Mononuclear cell (primary cell): ENCODE data around the gene UBN2. TPM values are rescaled to one million over a fixed set of nuclear protein-coding genes. Genes with fewer than 3 reads are reported as not detected.
"Not testable (repeated sequence)": the region's sequence is repeated elsewhere in the genome, so short reads cannot be mapped to it uniquely, and the experiment has no call there.

ENCODE experiments used
- H3K27me3 ChIP-seq: 2 replicates; pipeline ENCODE4 v1.6.0; 2011; ENCODE audit warnings: low read length, control low read depth; ENCODE audit not compliant: insufficient read depth
- H3K4me1 ChIP-seq: 2 replicates; pipeline ENCODE4 v1.5.1; 2011; ENCODE audit warnings: mild to moderate bottlenecking, low read length, control low read depth; ENCODE audit not compliant: insufficient read depth
- H3K4me3 ChIP-seq: 2 replicates; pipeline ENCODE4 v1.5.1; 2011; ENCODE audit warnings: mild to moderate bottlenecking, low read length, moderate library complexity
- H3K9me3 ChIP-seq: 2 replicates; pipeline ENCODE4 v1.5.1; 2011; ENCODE audit warnings: low read depth, mild to moderate bottlenecking, control low read depth, low read length
- total RNA-seq: library from RNA; depleted of rRNA; stranded (reverse); fragments of >200 nt; gene quantifications from one replicate; pipeline ENCODE4 v1.2.3, GENCODE V29; 2012

The UBN2 gene
- total RNA-seq, 1 donor: 6.0 TPM

DNA sequence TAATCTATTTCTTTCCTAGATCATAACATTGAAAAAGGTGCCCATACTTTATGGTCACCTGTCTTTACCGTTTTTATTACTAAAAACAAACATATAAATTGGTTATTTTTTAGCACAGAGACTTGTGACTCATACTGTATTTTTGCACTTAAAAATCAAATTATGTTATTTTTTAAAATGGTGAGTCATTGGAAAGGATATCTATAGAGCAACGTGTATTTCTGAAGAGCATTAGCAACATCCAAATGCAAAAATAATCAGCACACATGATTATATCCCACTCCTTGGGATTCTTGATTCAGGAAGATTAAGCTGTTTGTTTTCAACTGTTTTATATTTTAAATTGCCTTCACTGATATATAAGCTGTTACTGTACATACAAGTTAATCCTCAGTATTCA lies 69.4 kb downstream of the UBN2 start:
- Histone ChIP-seq H3K4me1 (no peaks in the 10 kb centered on the region), H3K27me3 (no peaks in the 10 kb centered on the region), H3K4me3 (no peak overlapping the region), H3K9me3 (no peaks in the 10 kb centered on the region)

DNA sequence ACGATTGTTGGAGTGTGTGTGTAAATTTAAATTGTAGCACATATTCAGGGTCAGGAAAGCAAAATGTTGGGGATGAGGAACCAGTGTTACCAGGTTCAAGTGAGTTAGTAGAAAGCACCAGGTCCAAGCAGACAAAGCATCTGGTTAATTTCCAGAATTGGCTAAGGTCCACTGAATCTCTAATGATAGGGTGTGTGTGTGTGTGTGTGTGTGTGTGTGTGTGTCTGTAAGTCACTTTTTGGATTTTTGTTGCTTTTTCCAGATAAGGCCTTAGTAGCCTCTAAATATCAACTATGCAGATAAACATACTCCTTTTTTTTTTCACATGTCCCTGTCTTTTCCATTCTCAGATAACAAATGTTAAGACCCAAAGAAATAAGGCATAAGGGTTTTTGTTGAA lies 73.5 kb downstream of the UBN2 start:
- Histone ChIP-seq H3K4me3 (no peak overlapping the region), H3K4me1 (no peaks in the 10 kb centered on the region), H3K9me3 (no peaks in the 10 kb centered on the region), H3K27me3 (no peaks in the 10 kb centered on the region)

GRCh38 chr7:139317939-139318505 lies 87.0 kb downstream of the UBN2 start:
- no peaks in the 10 kb centered on the region for H3K27me3 ChIP-seq
- H3K4me3 ChIP-seq: no peak overlapping the region
- H3K4me1 ChIP-seq: no peaks in the 10 kb centered on the region
- no peaks in the 10 kb centered on the region for H3K9me3 ChIP-seq

DNA sequence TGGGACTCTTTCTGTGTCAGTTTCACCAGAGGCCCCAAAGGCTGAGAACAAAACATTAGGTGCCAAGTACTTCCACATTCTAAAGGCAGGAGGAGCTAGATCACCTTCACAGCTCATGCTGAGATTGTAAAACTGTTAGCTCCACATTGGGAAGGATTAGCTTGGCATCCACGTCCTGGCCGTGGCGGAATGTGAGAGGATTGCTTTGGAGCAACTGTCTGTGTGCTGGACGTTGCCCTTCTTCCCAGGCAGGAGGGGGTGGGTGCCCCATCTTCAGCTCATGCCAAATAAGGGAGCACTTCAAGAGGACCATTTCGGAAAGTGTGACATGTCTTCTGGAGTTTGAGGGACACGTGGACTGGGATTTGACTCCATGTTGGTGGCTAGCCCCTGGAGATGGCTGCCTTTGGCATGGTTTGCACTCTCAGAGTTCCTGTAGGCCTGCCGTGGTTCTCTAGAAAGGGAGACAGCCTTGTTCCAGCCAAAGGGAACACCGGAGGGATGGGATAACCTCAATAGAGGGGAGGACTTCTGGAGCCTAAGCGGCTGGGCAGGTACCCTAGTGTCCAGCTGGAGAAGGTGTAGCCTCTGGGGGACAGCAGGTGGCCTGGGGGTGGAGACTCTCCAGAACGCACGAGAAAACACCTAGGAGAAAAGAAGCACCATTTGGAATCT lies 90.2 kb downstream of the UBN2 start:
- Histone ChIP-seq H3K4me3 (no peak overlapping the region), H3K4me1 (no peaks in the 10 kb centered on the region)

GRCh38 chr7:139324709-139325108 lies 93.7 kb downstream of the UBN2 start:
- H3K4me1 ChIP-seq, H3K9me3 ChIP-seq, H3K4me3 ChIP-seq, H3K27me3 ChIP-seq: not testable (repeated sequence)

More for the DNA sequence above, 90.2 kb downstream of the UBN2 start:
- Histone ChIP-seq H3K9me3 (no peaks in the 10 kb centered on the region), H3K27me3 (no peaks in the 10 kb centered on the region)

- Histone ChIP-seq H3K4me1 (no peaks in the 10 kb centered on the region), H3K4me3 (no peak overlapping the region), H3K27me3 (no peaks in the 10 kb centered on the region), H3K9me3 (no peaks in the 10 kb centered on the region)
Observed at GRCh38 chr7:139328375-139328774, 97.3 kb downstream of the UBN2 start.

GRCh38 chr7:139329119-139329518 lies 98.1 kb downstream of the UBN2 start:
- no peaks in the 10 kb centered on the region for H3K4me1 ChIP-seq
- H3K4me3 ChIP-seq: no peak overlapping the region
- no peaks in the 10 kb centered on the region for H3K9me3 ChIP-seq
- no peaks in the 10 kb centered on the region for H3K27me3 ChIP-seq

GRCh38 chr7:139330333-139331030 lies 99.4 kb downstream of the UBN2 start:
- Histone ChIP-seq H3K4me1 (no peaks in the 10 kb centered on the region), H3K4me3 (no peak overlapping the region), H3K27me3 (no peaks in the 10 kb centered on the region), H3K9me3 (no peaks in the 10 kb centered on the region)

DNA sequence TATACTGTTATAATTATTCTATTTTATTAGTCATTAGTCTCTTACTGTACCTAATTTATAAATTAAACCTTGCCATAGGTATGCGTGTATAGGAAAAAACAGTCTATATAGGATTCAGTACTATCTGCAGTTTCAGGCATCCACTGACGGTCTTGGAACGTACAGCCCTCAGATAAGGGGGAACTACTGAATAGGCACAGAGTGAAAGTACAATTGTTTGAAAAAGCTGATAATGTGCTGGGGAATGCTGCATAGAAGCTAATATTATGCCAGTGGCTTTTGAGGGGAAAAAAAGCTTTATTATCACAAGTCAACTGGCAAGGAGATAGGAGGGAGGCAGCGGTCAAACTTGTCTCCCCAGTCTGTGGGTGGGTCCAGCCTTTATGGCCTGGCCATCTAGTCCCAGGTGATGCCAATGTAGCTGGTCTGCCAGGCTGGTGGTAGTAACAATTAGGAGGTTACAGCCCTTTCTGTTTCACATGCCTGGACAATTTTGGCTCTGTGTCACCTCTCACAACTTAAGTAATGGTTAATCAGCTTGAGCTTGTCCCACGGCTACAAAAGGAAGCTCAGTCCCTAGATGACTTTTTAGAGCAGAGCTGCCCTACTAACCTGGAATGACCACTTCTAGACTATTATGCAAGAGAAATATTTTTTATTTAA lies 101.8 kb downstream of the UBN2 start:
- Histone ChIP-seq H3K27me3 (no peaks in the 10 kb centered on the region), H3K9me3 (no peaks in the 10 kb centered on the region), H3K4me1 (no peaks in the 10 kb centered on the region), H3K4me3 (no peak overlapping the region)

DNA sequence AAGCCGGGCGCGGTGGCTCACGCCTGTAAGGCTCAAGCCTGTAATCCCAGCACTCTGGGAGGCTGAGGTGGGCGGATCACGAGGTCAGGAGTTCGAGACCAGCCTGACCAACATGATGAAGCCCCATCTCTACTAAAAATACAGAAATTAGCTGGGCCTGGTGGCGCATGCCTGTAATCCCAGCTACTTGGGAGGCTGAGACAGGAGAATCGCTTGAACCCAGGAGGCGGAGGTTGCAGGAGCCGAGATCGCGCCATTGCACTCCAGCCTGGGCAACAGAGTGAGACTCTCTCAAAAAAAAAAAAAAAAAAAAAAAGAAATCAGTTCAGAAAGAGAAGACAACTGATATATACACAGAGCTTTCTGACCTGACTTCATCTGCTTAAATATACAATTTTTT lies 102.4 kb downstream of the UBN2 start:
- H3K4me3 ChIP-seq, H3K9me3 ChIP-seq, H3K4me1 ChIP-seq, H3K27me3 ChIP-seq: not testable (repeated sequence)

- H3K4me1 ChIP-seq: peaks cover 3% of the 10 kb centered on the region
Observed at GRCh38 chr7:139334399-139335150, 103.5 kb downstream of the UBN2 start.

GRCh38 chr7:139339025-139339424 lies 108.0 kb downstream of the UBN2 start:
- H3K9me3 ChIP-seq: no peaks in the 10 kb centered on the region
- no peak overlapping the region for H3K4me3 ChIP-seq
- H3K27me3 ChIP-seq: no peaks in the 10 kb centered on the region
- H3K4me1 ChIP-seq: peaks cover 23% of the 10 kb centered on the region

More at GRCh38 chr7:139334399-139335150, 103.5 kb downstream of the UBN2 start:
- H3K9me3 ChIP-seq: no peaks in the 10 kb centered on the region
- H3K27me3 ChIP-seq: no peaks in the 10 kb centered on the region
- H3K4me3 ChIP-seq: no peak overlapping the region

DNA sequence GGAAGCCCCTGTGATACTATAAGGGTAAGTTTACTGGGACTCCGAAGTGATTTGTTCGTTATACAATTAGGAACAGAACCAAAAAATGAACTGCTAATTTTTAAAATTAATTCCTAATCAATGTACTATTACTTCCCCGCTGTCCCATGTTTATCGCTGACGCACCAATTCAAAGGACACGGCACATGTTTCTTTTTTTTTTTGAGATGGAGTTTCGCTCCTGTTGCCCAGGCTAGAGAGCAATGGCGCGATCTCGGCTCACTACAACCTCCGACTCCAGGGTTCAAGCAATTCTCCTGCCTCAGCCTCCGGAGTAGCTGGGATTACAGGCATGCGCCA lies 108.6 kb downstream of the UBN2 start:
- no peaks in the 10 kb centered on the region for H3K9me3 ChIP-seq
- H3K4me3 ChIP-seq: peak overlapping the region; percentile 95
- H3K4me1 ChIP-seq: peaks cover 23% of the 10 kb centered on the region
- no peaks in the 10 kb centered on the region for H3K27me3 ChIP-seq

GRCh38 chr7:139340037-139340807 lies 109.2 kb downstream of the UBN2 start:
- Histone ChIP-seq H3K27me3 (no peaks in the 10 kb centered on the region), H3K4me1 (peaks cover 23% of the 10 kb centered on the region), H3K9me3 (no peaks in the 10 kb centered on the region), H3K4me3 (peak overlapping the region; percentile 95)
